K562 (cell line): ENCODE data around the gene SFXN5. TPM values are rescaled to one million over a fixed set of nuclear protein-coding genes. Genes with fewer than 3 reads are reported as not detected.

Experiments used
- BRCA1 ChIP-seq, 2 experiments: fragments of 450-650 bp in 1 of 2; sonication (generic) in 1 of 2; formaldehyde crosslinking in 1 of 2; IDR thresholded peaks; 2 replicates each; pipeline versions ENCODE4 v1.5.0 to v1.6.1; 2017 to 2020; ENCODE audit warnings: mild to moderate bottlenecking in 1 of 2, missing genetic modification reagents in 1 of 2
- CBFA2T2 ChIP-seq: fragments of 450-650 bp; conservative IDR thresholded peaks from 2 replicates; pipeline ENCODE4 v1.6.1; 2017; ENCODE audit warnings: mild to moderate bottlenecking
- CCNT2 ChIP-seq: IDR thresholded peaks from 2 replicates; pipeline ENCODE4 v1.6.1; 2011; ENCODE audit warnings: borderline replicate concordance, low read depth, mild to moderate bottlenecking, moderate library complexity, mixed read lengths, low read length; ENCODE audit not compliant: insufficient read length; ENCODE audit errors: extremely low read depth
- GATAD2A ChIP-seq: fragments of 450-650 bp; IDR thresholded peaks from 2 replicates; pipeline ENCODE4 v1.6.1; 2017
- HDAC6 ChIP-seq: IDR thresholded peaks from 2 replicates; pipeline ENCODE4 v1.6.1; 2012; ENCODE audit warnings: low read depth, mild to moderate bottlenecking, control low read depth, inconsistent platforms, low read length, moderate library complexity
- NEUROD1 ChIP-seq: fragments of 150-350 bp; IDR thresholded peaks from 2 replicates; pipeline ENCODE4 v1.6.1; 2014; ENCODE audit warnings: borderline replicate concordance, low read length, low read depth; ENCODE audit not compliant: partially characterized antibody
- PML ChIP-seq: IDR thresholded peaks from 2 replicates; pipeline ENCODE4 v1.6.1; 2012; ENCODE audit warnings: low read length, inconsistent platforms
- TGIF2 ChIP-seq: sonication (generic); formaldehyde crosslinking; IDR thresholded peaks from 2 replicates; pipeline ENCODE4 v1.8.1; 2022; ENCODE audit warnings: mild to moderate bottlenecking, missing genetic modification reagents, moderate library complexity
- ZNF318 ChIP-seq, 2 experiments: fragments of 450-650 bp; IDR thresholded peaks; 2 replicates each; pipeline ENCODE4 v1.6.1; 2016; ENCODE audit warnings: mild to moderate bottlenecking in 2 of 2, borderline replicate concordance in 1 of 2, low read depth in 1 of 2, moderate library complexity in 1 of 2
- polyA plus RNA-seq, 8 experiments: library from polyadenylated mRNA; depleted of rRNA in 4 of 8; stranded (reverse) in 5 of 8; unstranded in 3 of 8; fragments of >200 nt; fragmentation: Nextera tagmentation in 2 of 8; fragmentation: Illumina TruSeq in 1 of 8; extraction: Ambion mirVana in 2 of 8; extraction: Trizol in 1 of 8; gene quantifications; 2 replicates each; pipeline versions ENCODE4 v1.2.1 to v1.2.3, GENCODE V29; 2011 to 2014; ENCODE audit warnings: inconsistent platforms in 1 of 8, missing spikeins in 1 of 8
- total RNA-seq, 7 experiments: library from RNA; depleted of rRNA in 6 of 7; stranded (reverse); fragments of >200 nt in 6 of 7; fragmentation: Illumina TruSeq in 2 of 7; extraction: Trizol in 2 of 7; gene quantifications; 2 replicates each; pipeline versions ENCODE4 v1.2.1 to v1.2.3, GENCODE V29; 2011 to 2021; ENCODE audit warnings: low replicate concordance in 1 of 7
- TF ChIP-seq, protein P1 (sequence below): fragments of 450-650 bp; formaldehyde crosslinking; IDR thresholded peaks from 2 replicates; pipeline ENCODE4 v1.4.0; 2022; ENCODE audit warnings: missing genetic modification characterization
- TF ChIP-seq, protein P2 (sequence below): fragments of 250-450 bp; sonication (Bioruptor Pico); IDR thresholded peaks from 2 replicates; pipeline ENCODE4 v1.5.0; 2020; ENCODE audit warnings: mild to moderate bottlenecking, borderline replicate concordance

Gene SFXN5
- total and polyA plus RNA-seq, 9 of the 15 experiments (the other 6 are each of a cell fraction or from before 2014, with no cell fraction given) = 8.3 to 22.6 (median 16.0) TPM

DNA sequence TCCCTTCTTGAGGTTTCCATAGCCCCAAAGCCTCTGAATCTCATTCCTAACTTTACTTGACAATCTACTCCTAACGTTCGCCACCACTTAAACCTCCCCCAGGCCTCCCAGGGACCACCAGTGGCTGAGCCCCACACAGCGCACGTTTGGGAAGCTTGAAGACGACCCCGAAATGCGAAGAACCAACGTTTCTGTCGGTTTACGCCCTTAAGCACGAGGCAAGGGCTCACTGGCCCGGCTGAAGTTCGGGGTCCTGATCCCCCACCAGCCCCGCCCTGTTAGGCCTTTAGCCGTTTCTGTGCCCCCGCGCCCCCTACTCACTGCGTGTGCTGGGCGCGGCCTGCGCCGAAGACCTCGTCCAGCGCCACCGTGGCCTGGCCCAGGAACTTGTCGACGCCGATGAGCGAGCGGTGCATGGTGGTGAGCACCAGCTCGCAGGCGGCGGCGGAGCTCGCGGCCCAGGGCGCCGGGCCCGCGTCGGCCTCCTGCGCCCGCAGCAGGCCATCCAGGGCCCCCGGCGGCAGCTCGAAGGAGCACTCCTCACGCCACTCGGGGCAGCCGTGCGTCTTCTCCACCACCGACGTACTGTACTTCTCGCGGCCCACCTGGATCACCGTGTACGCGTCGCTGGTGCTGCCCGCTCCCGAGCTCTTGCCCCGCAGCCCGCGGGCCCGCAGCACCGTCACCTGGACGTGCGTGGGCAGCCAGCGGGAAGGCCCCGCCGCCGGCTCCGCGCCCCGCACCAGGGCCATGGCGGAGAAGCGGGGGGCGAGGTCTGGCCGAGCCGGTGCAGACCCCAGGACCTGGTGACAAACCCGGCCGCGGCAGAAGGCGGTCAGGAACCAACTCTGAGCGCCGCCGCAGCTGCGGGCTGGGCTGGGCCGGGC, 40.8 kb upstream of the SFXN5 start (continued):
- no peak for TF ChIP-seq ZNF318 (IDR thresholded peaks at IDR 0.05; ENCODE audit: borderline replicate concordance in 1 of 2, low read depth in 1 of 2)
- no peak for TF ChIP-seq CBFA2T2
- TF ChIP-seq PML = no peak
- no peak for TF ChIP-seq HDAC6
- TF ChIP-seq GATAD2A = no peak
- TF ChIP-seq BRCA1 (IDR thresholded peaks at IDR 0.05) = no peak
- no peak for TF ChIP-seq BRCA1 (CRISPR knock-in tag; IDR thresholded peaks at IDR 0.05)
- peak; percentile 8 for TF ChIP-seq CCNT2
- TF ChIP-seq, protein P1, sequence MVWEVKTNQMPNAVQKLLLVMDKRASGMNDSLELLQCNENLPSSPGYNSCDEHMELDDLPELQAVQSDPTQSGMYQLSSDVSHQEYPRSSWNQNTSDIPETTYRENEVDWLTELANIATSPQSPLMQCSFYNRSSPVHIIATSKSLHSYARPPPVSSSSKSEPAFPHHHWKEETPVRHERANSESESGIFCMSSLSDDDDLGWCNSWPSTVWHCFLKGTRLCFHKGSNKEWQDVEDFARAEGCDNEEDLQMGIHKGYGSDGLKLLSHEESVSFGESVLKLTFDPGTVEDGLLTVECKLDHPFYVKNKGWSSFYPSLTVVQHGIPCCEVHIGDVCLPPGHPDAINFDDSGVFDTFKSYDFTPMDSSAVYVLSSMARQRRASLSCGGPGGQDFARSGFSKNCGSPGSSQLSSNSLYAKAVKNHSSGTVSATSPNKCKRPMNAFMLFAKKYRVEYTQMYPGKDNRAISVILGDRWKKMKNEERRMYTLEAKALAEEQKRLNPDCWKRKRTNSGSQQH (CRISPR knock-in tag) = no peak
- no peak for TF ChIP-seq NEUROD1
- peak; percentile 35; the same call in 1 of the 2 replicates for TF ChIP-seq TGIF2 (CRISPR knock-in tag)
- TF ChIP-seq, protein P2, sequence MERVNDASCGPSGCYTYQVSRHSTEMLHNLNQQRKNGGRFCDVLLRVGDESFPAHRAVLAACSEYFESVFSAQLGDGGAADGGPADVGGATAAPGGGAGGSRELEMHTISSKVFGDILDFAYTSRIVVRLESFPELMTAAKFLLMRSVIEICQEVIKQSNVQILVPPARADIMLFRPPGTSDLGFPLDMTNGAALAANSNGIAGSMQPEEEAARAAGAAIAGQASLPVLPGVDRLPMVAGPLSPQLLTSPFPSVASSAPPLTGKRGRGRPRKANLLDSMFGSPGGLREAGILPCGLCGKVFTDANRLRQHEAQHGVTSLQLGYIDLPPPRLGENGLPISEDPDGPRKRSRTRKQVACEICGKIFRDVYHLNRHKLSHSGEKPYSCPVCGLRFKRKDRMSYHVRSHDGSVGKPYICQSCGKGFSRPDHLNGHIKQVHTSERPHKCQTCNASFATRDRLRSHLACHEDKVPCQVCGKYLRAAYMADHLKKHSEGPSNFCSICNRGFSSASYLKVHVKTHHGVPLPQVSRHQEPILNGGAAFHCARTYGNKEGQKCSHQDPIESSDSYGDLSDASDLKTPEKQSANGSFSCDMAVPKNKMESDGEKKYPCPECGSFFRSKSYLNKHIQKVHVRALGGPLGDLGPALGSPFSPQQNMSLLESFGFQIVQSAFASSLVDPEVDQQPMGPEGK (CRISPR knock-in tag) = no peak
